HG02588 (cell line): ENCODE measurements around the gene NPAS2.

ENCODE experiments used
- ATAC-seq: cut with Tn5 transposase; IDR thresholded peaks from one replicate; pipeline ENCODE4 v1.9.1; 2021; ENCODE audit warnings: mild to moderate bottlenecking, moderate library complexity; ENCODE audit not compliant: unreplicated experiment

NPAS2 gene

DNA sequence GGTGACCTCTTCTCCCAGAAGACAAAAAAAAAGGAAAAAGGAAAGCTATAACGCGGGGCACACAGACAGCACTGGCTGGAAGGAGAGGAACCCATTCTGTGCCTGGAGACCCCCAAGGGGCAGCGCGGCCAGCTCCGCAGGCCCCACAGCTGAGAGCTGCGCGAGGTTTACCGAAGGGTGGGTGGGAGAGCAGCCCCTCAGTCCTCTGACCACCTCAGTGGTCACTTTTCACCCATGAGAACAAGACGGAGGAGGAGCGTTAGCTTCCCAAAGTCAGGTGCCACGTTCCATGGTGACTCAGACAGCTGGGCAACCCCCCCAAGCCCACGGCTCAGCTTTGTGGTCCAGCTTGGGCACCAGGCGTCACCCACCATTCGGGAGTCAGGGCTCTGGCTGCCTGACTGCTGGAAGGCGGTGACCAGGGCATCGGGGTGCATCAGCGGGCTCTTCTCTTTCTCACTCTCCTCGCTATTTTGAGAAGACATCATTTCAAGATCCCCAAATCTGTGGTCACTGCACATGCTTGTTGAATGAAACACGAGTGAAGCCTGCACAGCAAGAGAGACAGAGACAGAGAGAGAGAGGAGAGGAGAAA, 217.3 kb downstream of the NPAS2 start:
- no peak for ATAC-seq

DNA sequence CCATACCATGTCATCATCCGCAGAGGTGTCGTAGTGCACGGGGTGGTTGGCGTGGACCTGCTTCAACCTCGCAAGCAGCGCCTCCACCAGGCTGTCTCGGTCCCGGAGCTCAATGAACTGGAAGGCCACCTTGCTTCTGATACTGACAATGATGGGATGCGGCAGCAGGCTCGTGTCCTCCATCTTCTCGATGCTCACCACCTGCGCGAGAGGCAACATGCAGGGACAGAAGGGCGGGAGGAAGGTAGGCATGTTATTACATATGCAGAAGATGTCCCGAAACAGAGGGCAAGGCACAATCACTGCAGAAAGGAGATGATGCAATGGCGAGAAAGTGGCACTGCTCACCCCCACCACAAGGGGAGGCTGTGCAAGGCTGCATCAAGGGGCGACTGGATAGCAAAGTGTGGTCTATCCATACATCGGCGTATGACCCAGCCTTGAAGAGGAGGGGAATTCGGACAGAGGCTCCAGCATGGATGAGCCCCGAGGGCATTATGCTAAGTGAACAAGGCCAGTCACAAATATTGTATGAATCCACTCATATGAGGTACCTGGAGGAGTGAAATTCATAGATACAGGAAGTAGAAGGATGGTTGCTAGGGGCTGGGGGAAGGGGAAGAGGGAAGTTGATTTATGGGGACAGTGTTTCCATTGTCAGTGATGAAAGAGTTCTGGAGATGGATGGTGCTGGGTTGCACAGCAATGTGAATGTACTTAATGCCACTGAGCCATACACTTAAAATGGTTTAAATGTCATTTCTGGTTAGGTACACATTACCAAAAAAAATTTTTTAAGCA, 218.7 kb downstream of the NPAS2 start:
- no peak for ATAC-seq

DNA sequence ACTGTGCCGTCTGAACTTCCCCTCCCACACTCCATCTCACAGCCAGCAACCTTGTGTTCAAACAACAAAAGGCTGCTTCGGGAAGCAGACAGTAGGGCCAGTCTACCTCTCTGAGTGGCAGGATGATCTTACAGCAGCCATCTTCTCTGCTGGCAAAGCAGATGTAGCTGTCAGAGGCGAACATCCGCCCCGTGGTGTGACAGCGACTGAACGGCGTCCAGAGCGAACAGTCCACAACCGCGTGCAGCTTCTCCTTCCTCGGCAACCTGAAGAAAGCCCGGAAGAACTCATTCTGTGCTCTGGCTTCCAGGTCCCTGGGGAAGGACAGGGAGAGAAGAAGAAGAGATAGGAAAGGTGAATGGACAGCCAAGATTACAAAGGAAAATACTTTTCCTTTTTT, 220.1 kb downstream of the NPAS2 start:
- ATAC-seq = no peak

DNA sequence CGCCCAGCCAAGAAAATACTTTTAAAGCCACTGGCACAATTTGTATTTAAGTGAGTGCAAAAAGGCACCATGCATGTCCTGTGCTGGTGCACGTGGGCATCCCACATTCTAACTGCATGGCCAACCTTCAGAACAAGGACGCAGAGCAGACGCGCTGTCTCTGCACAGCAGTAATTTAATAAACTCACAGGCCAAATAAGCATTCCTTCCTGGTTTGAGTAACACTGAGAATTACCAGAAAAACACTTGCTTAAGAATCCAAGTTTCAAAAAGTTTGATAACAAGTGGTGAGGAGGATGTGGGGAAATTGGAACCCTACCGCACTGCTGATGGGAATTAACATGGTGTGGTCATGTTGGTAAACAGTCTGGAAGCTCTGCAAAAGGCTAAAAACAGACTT, 220.8 kb downstream of the NPAS2 start:
- no peak for ATAC-seq

DNA sequence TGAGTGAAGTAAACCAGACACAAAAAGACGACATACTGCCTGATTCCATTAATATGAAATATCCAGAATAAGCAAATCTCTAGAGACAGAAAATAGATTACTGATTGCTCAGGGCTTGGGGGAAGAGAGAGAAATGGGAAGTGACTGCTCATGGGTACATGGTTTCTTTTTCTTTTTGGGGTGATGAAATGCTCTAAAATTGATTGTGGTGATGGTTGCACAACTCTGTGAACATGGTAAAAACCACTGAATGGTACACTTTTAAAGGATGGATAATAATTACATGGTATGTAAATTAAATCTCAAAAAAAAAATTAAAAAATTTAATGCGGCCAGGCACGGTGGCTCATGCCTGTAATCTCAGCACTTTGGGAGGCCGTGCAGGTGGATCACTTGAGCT, 221.5 kb downstream of the NPAS2 start:
- ATAC-seq = no peak

DNA sequence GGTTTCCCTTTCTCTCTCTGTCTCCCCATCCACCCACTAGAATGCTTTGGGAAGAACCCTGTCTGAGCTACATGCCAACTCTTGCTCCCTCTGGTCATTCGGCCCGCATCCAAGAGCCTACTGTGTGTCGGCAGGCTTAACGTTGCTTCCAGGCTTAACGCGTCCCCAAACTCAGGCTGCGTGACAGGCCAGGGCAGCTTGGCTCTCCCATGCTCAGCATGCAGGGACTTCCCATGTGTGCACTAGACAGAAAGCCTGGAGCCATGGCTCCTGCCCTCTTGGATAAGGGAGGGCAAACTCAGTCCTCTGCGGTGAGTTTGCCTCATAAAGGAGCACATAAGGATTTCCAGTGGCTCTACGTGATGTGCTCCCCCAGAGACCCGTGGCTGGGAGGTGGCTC, 225.4 kb downstream of the NPAS2 start:
- ATAC-seq = no peak
